Ovary (tissue), 3 donors: ENCODE data around the gene PCGF5.

Experiments used
- CTCF ChIP-seq, 3 donors: fragments of 450-650 bp in 2 of 3; fragments of 200-600 bp in 1 of 3; IDR thresholded peaks; one replicate each; pipeline versions ENCODE4 v1.5.1 to v1.8.0; 2016 to 2022; ENCODE audit warnings: antibody characterized with exemption in 3 of 3, mild to moderate bottlenecking in 1 of 3
- POLR2A ChIP-seq: fragments of 450-650 bp; IDR thresholded peaks from one replicate; pipeline ENCODE4 v1.6.1; 2017; ENCODE audit warnings: antibody characterized with exemption, mild to moderate bottlenecking, moderate library complexity
- donor health status: DM: no; HTN: no; CAD: no.

- TF ChIP-seq POLR2A, result no peak
- TF ChIP-seq CTCF (IDR thresholded peaks at IDR 0.05), result no peak
Measured at GRCh38 chr10:91206837-91207474, 13.5 kb upstream of the PCGF5 start.
